SU-DHL-6 (cell line): ENCODE results near the gene CALHM2.
"Not testable (repeated sequence)": the region's sequence is repeated elsewhere in the genome, so short reads cannot be mapped to it uniquely, and the experiment has no call there.

Source experiments
- H2AFZ ChIP-seq: fragments of 200-600 bp; sonication (generic); 2 replicates; pipeline ENCODE4 v1.6.1; 2014; ENCODE audit warnings: low read depth, mild to moderate bottlenecking, moderate library complexity, mixed read lengths, antibody characterized with exemption, low read length; ENCODE audit not compliant: severe bottlenecking
- H3F3A ChIP-seq: fragments of 200-600 bp; shearing (Covaris generic); 2 replicates; pipeline ENCODE4 v1.6.0; 2016; ENCODE audit warnings: antibody characterized with exemption, mild to moderate bottlenecking; ENCODE audit not compliant: insufficient read depth
- H3K27ac ChIP-seq: fragments of 200-600 bp; sonication (generic); 2 replicates; pipeline ENCODE4 v1.5.1; 2016; ENCODE audit warnings: low read depth, mild to moderate bottlenecking, low read length, moderate library complexity, mixed read lengths
- H3K27me3 ChIP-seq: fragments of 200-600 bp; sonication (generic), shearing (Covaris generic); 2 replicates; pipeline ENCODE4 v1.6.0; 2014; ENCODE audit warnings: mild to moderate bottlenecking, low read length
- H3K36me3 ChIP-seq: fragments of 200-600 bp; sonication (generic); 2 replicates; pipeline ENCODE4 v1.6.1; 2014; ENCODE audit warnings: mild to moderate bottlenecking, low read length, mixed read lengths
- H3K4me2 ChIP-seq: fragments of 300-600, 200-600 bp; shearing (Covaris generic), sonication (generic); 2 replicates; pipeline ENCODE4 v1.6.0; 2014; ENCODE audit warnings: low read length, low read depth, mild to moderate bottlenecking; ENCODE audit not compliant: poor library complexity, severe bottlenecking
- H3K4me3 ChIP-seq: fragments of 200-600 bp; sonication (generic); 2 replicates; pipeline ENCODE4 v1.5.1; 2014; ENCODE audit warnings: antibody characterized with exemption, low read length, mild to moderate bottlenecking, mixed read lengths; ENCODE audit not compliant: insufficient read depth, poor library complexity, severe bottlenecking
- H3K79me2 ChIP-seq: fragments of 200-600 bp; sonication (generic); 2 replicates; pipeline ENCODE4 v1.6.1; 2014; ENCODE audit warnings: mild to moderate bottlenecking, low read length, moderate library complexity; ENCODE audit not compliant: insufficient read depth
- H3K9ac ChIP-seq: fragments of 200-600 bp; sonication (generic); 2 replicates; pipeline ENCODE4 v1.7.0; 2014; ENCODE audit warnings: mild to moderate bottlenecking, low read length
- H3K9me2 ChIP-seq: fragments of 200-600 bp; sonication (generic); replicated peaks from 2 replicates; pipeline ENCODE4 v1.6.1; 2014; ENCODE audit warnings: low read length; ENCODE audit not compliant: insufficient read depth
- H3K9me3 ChIP-seq: fragments of 200-600 bp; sonication (generic); 2 replicates; pipeline ENCODE4 v1.6.1; 2014; ENCODE audit warnings: low read length, mixed read lengths; ENCODE audit not compliant: insufficient read depth
- H4K20me1 ChIP-seq: fragments of 200-600 bp; sonication (generic); 2 replicates; pipeline ENCODE4 v1.6.1; 2014; ENCODE audit warnings: low read depth, mild to moderate bottlenecking, antibody characterized with exemption, low read length, moderate library complexity, mixed read lengths
- CTCF ChIP-seq: fragments of 200-600 bp; sonication (generic); IDR thresholded peaks from one replicate; pipeline ENCODE4 v1.5.1; 2017; ENCODE audit warnings: antibody characterized with exemption, mild to moderate bottlenecking, low read length, moderate library complexity; ENCODE audit not compliant: insufficient read depth, poor library complexity, severe bottlenecking
- EZH2phosphoT487 ChIP-seq: fragments of 200-600 bp; sonication (generic), shearing (Covaris generic); conservative IDR thresholded peaks from 2 replicates; pipeline ENCODE4 v1.6.1; 2018; ENCODE audit warnings: mild to moderate bottlenecking, antibody characterized with exemption, low read length, moderate library complexity, mixed read lengths

The CALHM2 gene

DNA sequence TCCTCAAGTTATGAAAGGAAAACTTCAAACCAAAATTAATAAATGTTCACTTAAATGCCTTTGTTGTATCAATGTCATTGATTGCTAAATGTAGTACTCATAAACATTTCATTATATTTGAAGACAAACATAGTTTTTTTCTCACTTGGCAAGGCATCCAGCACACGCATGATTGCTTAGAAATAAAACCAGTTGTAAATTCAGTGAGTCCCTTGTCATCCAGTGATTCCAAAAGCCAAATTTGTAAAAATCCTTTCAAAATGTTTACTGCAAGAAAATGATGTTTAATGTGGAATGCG lies 35.2 kb upstream of the CALHM2 start:
- no peak for TF ChIP-seq CTCF
- no peak for TF ChIP-seq EZH2phosphoT487
- H4K20me1 ChIP-seq, result no peaks in the 10 kb centered on the region
- no peaks in the 10 kb centered on the region for H3K9me3 ChIP-seq
- no peak overlapping the region for H3K4me2 ChIP-seq
- H2AFZ ChIP-seq, result no peak overlapping the region
- H3K27ac ChIP-seq, result no peak overlapping the region
- H3K9me2 ChIP-seq, result no peaks in the 10 kb centered on the region
- H3K79me2 ChIP-seq, result no peaks in the 10 kb centered on the region
- no peaks in the 10 kb centered on the region for H3F3A ChIP-seq
- no peak overlapping the region for H3K4me3 ChIP-seq
- H3K9ac ChIP-seq, result no peak overlapping the region
- no peaks in the 10 kb centered on the region for H3K36me3 ChIP-seq
- no peaks in the 10 kb centered on the region for H3K27me3 ChIP-seq

GRCh38 chr10:103486635-103487409 lies 34.7 kb upstream of the CALHM2 start:
- not testable (repeated sequence) for H3K36me3 ChIP-seq, H3F3A ChIP-seq, H3K4me2 ChIP-seq, H3K79me2 ChIP-seq, H3K9me2 ChIP-seq, H2AFZ ChIP-seq, H3K4me3 ChIP-seq, H3K27me3 ChIP-seq, H3K9ac ChIP-seq, H3K27ac ChIP-seq, H3K9me3 ChIP-seq, H4K20me1 ChIP-seq

- Histone ChIP-seq H3K9ac (no peak overlapping the region), H3K9me3 (no peaks in the 10 kb centered on the region), H3K4me3 (no peak overlapping the region), H3K27me3 (no peaks in the 10 kb centered on the region), H4K20me1 (no peaks in the 10 kb centered on the region), H3K9me2 (no peaks in the 10 kb centered on the region), H3K79me2 (no peaks in the 10 kb centered on the region), H3K4me2 (no peak overlapping the region), H2AFZ (no peak overlapping the region), H3F3A (no peaks in the 10 kb centered on the region), H3K27ac (no peak overlapping the region), H3K36me3 (no peaks in the 10 kb centered on the region)
- no peak for TF ChIP-seq EZH2phosphoT487
- peak; percentile 69 for TF ChIP-seq CTCF
Observed at GRCh38 chr10:103481974-103482531, 29.9 kb upstream of the CALHM2 start.

- Histone ChIP-seq H3F3A (no peaks in the 10 kb centered on the region), H3K27ac (no peak overlapping the region), H3K4me2 (no peak overlapping the region), H4K20me1 (no peaks in the 10 kb centered on the region), H3K9me2 (no peaks in the 10 kb centered on the region), H3K79me2 (no peaks in the 10 kb centered on the region), H3K36me3 (no peaks in the 10 kb centered on the region), H3K9me3 (no peaks in the 10 kb centered on the region), H3K4me3 (no peak overlapping the region), H3K27me3 (no peaks in the 10 kb centered on the region), H2AFZ (no peak overlapping the region), H3K9ac (no peak overlapping the region)
- TF ChIP-seq EZH2phosphoT487 (no peak), CTCF (no peak)
Observed at GRCh38 chr10:103480521-103480920, 28.4 kb upstream of the CALHM2 start.
